OCI-LY1 (cell line): ENCODE data around the gene TPST2.

ENCODE experiments used
- CTCF ChIP-seq: fragments of 200-600 bp; sonication (generic), shearing (Covaris generic); IDR thresholded peaks from 2 replicates; pipeline ENCODE4 v1.5.1; 2017; ENCODE audit warnings: mild to moderate bottlenecking, antibody characterized with exemption, low read length, moderate library complexity, mixed read lengths
- EZH2 ChIP-seq: fragments of 200-600 bp; sonication (generic), shearing (Covaris generic); IDR thresholded peaks from 2 replicates; pipeline ENCODE4 v1.8.0; 2017; ENCODE audit warnings: borderline replicate concordance, mixed run types, mild to moderate bottlenecking, antibody characterized with exemption, low read length, moderate library complexity, mixed read lengths

GRCh38 chr22:26492220-26492619 lies 97.7 kb downstream of the TPST2 start:
- TF ChIP-seq EZH2 (no peak), CTCF (no peak)
